Middle frontal gyrus (tissue), 1 donor: Measurements from ENCODE around the gene LY6G6F.
"Not testable (repeated sequence)": the region's sequence is repeated elsewhere in the genome, so short reads cannot be mapped to it uniquely, and the experiment has no call there.

Experiments used
- DNase-seq: peaks from one replicate; pipeline ENCODE4 v3.0.0-alpha.2; 2015; ENCODE audit warnings: low spot score; ENCODE audit errors: extremely low spot score

LY6G6F gene

GRCh38 chr6:31702819-31703716 lies 3.6 kb upstream of the LY6G6F start, which contains the start of gene ABHD16A:
ABHD16A (minus strand) TSS chr6:31703324; CDS start chr6:31703281, 43 bp downstream.
- peak; percentile 95 for DNase-seq

DNA sequence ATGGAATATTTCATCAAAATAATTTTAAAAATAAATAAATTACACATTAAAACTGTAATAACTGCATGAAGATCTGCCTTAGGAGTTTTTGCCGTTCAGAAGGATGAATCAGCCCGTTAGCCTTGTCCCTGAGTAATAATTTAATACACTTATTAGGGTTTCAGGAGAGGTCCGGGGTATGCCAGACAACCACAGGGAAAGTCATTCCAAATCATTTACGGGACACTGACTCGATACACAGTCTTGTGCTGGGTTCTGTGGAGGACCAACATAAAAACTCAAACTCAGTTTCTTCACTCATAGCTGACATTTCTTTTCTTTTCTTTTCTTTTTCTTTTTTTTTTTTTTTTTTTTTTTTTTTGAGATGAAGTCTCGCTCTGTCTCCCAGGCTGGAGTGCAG lies 735 bp upstream of the LY6G6F start:
- no peak for DNase-seq

DNA sequence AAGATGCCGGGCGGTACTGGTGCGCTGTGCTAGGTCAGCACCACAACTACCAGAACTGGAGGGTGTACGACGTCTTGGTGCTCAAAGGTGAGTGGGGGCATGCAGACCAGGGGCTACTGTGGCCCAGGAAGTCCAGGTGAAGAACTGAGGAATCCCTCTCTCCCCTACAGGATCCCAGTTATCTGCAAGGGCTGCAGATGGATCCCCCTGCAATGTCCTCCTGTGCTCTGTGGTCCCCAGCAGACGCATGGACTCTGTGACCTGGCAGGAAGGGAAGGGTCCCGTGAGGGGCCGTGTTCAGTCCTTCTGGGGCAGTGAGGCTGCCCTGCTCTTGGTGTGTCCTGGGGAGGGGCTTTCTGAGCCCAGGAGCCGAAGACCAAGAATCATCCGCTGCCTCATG lies 1.0 kb downstream of the LY6G6F start:
- DNase-seq: no peak

DNA sequence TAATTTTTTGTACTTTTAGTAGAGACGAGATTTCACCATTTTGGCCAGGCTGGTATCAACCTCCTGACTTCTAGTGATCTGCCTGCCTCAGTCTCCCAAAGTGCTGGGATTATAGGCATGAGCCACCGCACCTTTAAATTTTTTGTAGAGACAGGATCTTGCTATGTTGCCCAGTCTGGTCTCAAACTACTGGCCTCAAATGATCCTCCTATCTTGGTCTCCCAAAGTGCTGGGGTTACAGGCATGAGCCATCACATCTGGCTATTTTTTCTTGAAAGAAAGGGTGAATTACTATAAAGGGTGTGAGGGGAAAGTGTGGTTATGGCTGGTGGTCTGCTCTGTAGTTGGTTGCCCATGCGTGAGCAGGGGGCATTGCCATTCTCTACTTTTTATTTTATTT lies 1.6 kb downstream of the LY6G6F start:
- no peak for DNase-seq

- not testable (repeated sequence) for DNase-seq
These were observed 2.5 kb downstream of the LY6G6F start for GRCh38 chr6:31709157-31709556.

GRCh38 chr6:31710523-31711219 lies 4.0 kb downstream of the LY6G6F start:
- no peak for DNase-seq

DNA sequence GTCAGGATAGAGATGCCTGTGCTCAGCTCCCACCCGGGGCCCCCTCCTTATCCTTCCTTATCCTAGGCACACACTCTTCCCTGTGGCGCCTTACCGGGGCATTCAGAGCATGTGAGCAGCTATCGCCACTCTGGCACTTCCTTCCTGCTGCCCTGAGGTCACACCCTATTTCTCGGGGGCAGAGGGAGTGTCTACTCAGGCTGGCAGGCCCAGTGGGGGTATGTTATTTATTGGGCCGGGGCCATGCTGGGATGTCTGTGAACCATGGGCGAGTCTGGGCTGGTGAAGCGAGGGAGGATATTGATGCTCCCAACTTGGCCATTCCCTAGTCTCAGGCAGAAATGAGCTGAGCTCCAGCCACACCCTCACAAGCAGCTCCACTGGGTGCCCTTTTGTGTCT lies 4.6 kb downstream of the LY6G6F start:
- no peak for DNase-seq

DNA sequence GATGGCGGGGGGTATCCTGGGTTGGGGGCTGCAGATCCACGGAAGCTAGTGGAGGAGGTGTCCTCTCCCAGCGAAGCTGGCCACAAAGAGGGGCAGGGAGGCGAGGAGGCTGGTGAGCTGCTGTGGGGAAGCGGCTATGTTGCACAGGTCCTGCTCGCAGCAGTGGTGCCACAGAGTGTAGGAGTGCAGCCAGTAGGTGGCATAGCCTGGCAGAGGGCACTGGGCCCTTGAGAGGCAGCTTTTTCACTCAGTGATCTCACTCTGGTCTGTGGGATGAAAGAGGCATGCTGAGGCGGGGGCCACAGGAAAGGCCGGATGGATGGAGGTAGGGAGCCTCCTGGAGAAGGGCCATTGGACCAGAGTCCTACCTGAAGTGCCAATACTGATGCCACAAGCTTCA lies 5.6 kb downstream of the LY6G6F start:
- DNase-seq: no peak

DNA sequence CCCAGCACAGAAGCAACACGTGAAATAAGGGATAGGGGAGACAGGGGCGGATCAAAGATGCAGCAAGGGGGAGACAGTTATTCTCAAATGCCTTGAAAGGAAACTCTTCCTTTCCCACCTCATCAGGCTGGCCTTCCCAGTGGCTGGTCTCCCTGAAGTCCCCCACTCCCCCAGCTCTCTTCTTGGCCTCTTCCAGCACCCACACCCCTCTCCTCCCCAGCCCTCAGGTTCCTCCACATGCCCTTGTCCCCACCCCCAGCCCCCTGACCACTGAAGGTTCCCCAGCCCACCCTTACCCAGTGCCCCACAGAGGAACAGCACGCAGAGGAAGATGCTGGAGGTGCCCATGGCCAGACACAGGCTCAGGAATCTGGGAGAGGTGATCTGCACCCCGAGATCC lies 6.8 kb downstream of the LY6G6F start:
- DNase-seq: no peak

- DNase-seq: no peak
These were observed 7.5 kb downstream of the LY6G6F start for GRCh38 chr6:31713991-31714684.

DNA sequence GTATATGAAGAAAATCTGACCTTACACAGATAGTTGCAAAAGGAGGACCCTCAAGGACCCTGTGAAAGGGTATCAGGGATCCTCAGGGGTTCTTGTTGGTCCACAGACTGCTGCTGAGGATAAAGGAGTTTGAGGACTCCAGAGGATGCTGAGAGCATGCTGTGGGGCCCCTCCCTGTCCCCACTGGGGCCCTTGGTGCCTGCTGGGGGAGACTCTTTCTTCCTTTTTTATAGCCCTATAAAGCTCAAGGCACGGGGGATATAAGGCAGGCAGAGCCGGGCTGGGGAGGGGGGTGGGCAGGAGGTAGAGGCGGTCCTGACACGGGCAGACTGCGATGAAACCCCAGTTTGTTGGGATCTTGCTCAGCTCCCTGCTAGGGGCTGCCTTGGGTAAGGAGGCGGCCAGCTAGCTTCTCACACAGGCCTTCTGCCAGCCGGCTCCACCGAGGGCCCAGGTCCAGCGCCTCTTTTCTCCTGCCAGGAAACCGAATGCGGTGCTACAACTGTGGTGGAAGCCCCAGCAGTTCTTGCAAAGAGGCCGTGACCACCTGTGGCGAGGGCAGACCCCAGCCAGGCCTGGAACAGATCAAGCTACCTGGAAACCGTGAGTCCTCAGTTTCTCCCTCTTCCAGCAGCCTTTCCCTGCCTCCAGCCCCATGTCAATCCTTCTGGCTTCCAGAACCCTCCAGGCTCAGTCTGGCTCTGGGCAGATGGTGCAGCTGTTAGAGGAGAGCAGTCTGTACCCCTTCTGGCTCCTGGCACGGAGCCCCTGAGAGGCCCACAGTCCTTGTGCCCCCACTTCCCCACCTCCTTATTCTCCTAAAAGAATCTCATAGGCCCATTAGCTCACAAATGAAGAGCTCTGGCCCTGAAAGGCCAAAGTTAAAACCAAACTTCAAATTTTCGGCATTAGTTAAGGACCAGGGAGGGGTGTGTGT lies 8.6 kb downstream of the LY6G6F start, which contains the start of gene LY6G6D:
LY6G6D (plus strand) TSS at position 327 of the 937 bp plus-strand sequence; CDS start at position 335, 8 bp downstream.
- no peak for DNase-seq

DNA sequence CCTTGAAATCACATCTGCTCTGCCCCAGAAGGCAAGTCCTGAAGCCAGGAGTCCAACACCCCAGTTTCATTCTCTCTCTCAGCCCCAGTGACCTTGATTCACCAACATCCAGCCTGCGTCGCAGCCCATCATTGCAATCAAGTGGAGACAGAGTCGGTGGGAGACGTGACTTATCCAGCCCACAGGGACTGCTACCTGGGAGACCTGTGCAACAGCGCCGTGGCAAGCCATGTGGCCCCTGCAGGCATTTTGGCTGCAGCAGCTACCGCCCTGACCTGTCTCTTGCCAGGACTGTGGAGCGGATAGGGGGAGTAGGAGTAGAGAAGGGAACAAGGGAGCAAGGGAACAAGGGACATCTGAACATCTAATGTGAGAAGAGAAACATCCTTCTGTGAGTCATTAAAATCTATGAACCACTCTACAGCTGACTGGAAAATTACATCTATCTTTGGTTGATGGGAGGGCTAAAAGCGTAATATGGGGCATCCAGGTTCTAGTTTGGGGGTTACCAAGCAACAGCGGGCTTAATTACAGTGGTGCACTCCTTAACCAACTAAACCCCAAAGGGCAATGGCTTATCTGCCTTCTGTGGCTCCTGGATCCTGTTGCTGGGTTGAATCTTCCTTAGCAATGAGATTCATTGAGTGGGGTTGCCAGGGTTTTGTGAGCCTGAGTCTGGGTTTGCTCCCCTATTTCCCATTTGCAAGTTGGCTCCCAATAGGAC lies 11.0 kb downstream of the LY6G6F start:
- no peak for DNase-seq

DNA sequence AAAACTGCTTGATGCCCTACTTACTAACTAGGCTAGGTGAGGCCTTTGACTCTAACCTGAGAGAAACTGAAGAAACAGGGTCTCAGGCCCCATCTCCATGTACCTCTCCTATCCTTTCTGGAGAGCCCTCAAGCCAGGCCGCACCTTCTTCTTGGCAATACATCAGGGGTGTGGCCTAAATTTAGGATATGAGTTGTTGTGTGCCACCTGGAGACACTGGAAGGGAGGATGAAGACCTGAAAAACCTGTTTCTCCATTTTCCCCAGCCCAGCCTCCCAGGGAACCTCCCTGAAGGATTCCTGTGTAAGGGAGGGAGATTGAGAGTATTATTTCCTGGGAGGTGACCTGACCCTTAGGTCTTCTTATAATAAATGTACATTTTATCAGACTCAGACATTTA lies 11.6 kb downstream of the LY6G6F start:
- DNase-seq: no peak

DNA sequence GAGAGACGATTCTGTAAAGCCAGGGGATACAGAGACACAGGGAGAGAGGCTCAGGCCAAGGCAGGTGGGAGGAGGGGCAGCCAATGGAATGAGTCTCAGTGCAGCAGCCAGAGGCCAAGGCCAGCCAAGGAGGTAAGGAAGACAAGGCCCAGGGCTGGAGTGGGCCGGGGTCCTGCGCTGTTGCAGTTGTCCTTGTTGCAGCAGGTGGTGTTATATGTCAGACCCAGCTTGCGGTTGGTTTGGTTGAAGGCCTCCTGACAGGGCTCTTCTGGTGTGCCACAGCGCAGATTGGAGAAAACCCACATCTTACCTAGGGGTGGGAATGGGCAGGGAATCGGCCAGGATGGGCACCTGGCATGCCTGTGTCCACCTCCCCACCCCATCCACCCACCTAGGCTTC lies 12.3 kb downstream of the LY6G6F start:
- no peak for DNase-seq

DNA sequence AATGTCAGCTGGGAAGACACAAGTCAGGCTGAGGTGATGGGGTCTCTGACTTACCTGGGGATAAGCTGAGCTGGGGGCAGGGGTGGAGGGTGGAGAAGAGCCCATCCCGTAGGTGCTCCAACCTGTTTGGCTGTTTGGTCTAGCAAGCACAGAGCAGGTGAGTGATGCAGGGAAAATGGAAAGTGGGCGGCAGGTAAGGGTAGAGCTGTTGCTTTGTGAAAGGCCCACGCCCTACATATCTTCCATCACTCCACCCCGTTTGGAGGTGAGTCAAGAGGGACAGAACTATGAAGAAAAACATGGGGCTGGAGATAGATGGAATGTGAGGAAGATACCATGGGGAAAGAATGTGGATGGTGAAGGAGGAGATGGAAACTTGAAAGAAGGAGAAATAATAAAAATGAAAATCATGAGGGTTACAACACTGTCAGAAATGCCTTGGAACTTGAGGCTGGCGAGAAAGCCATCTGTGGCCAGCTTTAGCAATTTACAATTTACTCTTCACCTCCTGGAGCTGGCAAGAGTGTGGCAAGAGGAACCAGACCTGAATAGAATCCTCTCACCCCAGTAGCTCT lies 13.6 kb downstream of the LY6G6F start:
- DNase-seq: no peak

DNA sequence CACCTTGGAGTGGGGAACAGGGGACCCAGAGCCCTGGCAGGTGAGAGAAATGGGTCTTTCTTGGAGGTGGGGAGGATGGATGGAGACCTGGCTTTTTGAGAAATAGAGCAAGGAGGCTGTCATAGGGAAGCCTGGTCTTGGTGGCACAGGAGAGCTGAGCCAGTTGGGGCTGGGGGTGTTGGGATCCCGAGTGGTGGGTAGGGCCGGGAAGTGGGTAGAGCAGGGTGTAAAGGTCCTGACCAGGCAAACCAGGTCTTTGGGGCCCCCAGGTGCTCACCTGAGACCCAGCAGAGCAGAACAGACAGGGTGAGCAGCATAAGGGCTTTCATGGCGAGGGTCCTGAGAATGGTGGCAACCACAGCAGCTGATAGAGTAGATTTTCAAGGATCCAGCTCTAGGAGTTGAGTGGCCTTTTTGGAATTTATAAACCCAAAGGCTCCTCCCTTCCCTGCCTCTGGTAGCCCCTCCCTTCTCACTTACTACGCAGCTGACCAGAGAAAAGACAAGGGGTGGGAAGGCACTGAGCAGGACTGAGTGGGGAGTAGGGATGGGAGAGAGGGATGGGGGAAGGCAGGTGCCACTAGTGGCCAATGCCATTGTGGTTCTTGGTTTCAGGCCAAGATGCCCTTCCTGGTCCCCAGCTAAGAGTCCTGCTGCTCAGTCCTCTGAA lies 14.8 kb downstream of the LY6G6F start, which contains the start of gene LY6G6C:
LY6G6C (minus strand) TSS at position 396 of the 670 bp plus-strand sequence; CDS start at position 329, 67 bp downstream.
- DNase-seq: no peak

GRCh38 chr6:31722173-31722572 lies 15.5 kb downstream of the LY6G6F start:
- no peak for DNase-seq

DNA sequence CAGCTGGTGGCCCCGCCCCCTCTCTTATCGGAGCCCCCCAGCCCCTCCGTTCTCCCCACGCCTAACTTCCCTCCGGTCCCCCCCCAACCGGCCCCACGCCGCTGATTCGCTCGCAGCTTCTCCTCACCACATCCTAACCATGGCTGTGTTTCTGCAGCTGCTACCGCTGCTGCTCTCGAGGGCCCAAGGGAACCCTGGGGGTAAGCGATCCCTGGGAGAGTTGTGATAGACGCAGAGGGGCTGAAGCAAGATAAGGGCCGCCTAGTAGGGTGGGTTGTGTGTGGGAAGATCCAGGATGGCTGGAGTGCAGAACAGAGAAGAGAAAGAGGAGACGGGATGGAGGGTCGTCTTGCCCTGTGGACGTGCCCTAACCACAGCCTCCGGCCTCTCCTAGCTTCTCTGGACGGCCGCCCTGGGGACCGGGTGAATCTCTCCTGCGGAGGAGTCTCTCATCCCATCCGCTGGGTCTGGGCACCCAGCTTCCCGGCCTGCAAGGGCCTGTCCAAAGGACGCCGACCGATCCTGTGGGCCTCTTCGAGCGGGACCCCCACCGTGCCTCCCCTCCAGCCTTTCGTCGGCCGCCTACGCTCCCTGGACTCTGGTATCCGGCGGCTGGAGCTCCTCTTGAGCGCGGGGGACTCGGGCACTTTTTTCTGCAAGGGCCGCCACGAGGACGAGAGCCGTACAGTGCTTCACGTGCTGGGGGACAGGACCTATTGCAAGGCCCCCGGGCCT lies 16.7 kb downstream of the LY6G6F start, which contains the start of gene MPIG6B:
MPIG6B (plus strand) TSS at position 129 of the 735 bp plus-strand sequence; CDS start at position 140, 11 bp downstream.
- DNase-seq: no peak
